ENCODE results near the gene RHOBTB1. TPM values are rescaled to one million over a fixed set of nuclear protein-coding genes. Genes with fewer than 3 reads are reported as not detected.

The RHOBTB1 gene
- total and polyA plus RNA-seq, 4 donors = 2.7 to 11.8 (median 4.9) TPM

DNA sequence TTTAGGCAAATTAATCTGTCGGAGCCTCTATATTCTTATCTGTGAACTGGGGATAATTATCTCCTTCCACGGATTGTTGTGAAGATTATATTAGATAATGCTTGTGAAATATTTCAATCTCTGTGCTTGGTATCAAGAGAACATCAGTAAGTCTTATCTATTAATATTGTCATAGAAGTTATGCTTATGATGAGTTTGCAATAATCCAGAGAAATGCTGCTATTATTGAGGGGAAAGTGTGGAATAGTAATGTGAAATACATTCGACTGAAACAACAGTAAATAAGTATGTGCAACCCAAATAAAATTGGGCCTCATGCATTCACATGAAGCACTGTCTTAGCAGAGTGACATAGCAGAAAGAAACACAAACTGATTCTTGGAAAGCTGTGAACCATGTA lies 13.7 kb downstream of the RHOBTB1 start (continued):
- TF ChIP-seq JUND (IDR thresholded peaks at IDR 0.05) = no peak
- no peak for TF ChIP-seq TAF1 (conservative IDR thresholded peaks at IDR 0.05)
- no peak for TF ChIP-seq HNF4G (IDR thresholded peaks at IDR 0.05)
- no peak for TF ChIP-seq HNF4A (conservative IDR thresholded peaks at IDR 0.05)
- TF ChIP-seq RXRA (IDR thresholded peaks at IDR 0.05) = no peak
- TF ChIP-seq GABPA (IDR thresholded peaks at IDR 0.05 in 1 of 2, conservative IDR thresholded peaks at IDR 0.05 in 1 of 2) = no peak

DNA sequence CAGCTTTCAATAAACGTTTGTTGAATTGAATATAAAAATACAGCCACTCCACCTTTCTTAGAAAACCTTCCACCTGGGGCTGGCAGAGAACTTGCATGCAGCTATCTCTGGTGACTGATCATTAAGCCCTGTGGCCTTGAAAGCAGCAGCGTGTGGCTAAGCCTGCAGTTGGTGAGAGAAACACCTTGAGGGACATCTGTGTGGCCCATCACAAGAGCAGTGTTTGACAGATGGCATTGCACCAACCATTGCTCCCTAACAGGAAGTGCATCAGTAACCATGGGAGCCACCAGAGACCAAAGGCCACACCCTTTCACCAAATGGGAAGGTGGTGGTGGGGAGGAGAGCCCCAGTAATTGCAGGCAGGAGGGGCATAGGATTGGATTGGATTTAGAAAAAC lies 22.4 kb downstream of the RHOBTB1 start:
- DNase-seq (ENCODE audit: low spot score) = no peak
- Histone ChIP-seq H3K4me1 (ENCODE audit: control insufficient read depth in 4 of 4, insufficient read depth in 4 of 4, low read length in 3 of 4) (no peaks in the 10 kb centered on the region), H3K4me3 (ENCODE audit: low read depth in 1 of 3, low read length in 3 of 3) (no peak overlapping the region), H3K9ac (ENCODE audit: low read depth in 1 of 2, low read length in 2 of 2) (no peak overlapping the region), H3K27ac (ENCODE audit: low read depth in 1 of 2, low read length in 2 of 2) (no peak overlapping the region), H3K36me3 (ENCODE audit: control insufficient read depth in 4 of 4, insufficient read depth in 3 of 4, low read depth in 1 of 4, low read length in 3 of 4) (no peaks in the 10 kb centered on the region), H3K9me3 (ENCODE audit: control insufficient read depth in 4 of 4, low read length in 3 of 4) (no peaks in the 10 kb centered on the region), H3K27me3 (ENCODE audit: control insufficient read depth in 4 of 4, insufficient read depth in 4 of 4, low read length in 3 of 4) (no peaks in the 10 kb centered on the region)
- 59% methylated on average over 2 of the region's 2 CpGs for WGBS
- TF ChIP-seq SP1 (IDR thresholded peaks at IDR 0.05) (no peak), HNF4G (IDR thresholded peaks at IDR 0.05) (no peak), FOXA1 (IDR thresholded peaks at IDR 0.05) (no peak), NR2F2 (IDR thresholded peaks at IDR 0.05) (no peak), JUND (IDR thresholded peaks at IDR 0.05) (no peak), GABPA (IDR thresholded peaks at IDR 0.05 in 1 of 2, conservative IDR thresholded peaks at IDR 0.05 in 1 of 2) (no peak), EGR1 (IDR thresholded peaks at IDR 0.05; ENCODE audit: low read depth in 2 of 2) (no peak), HNF4A (conservative IDR thresholded peaks at IDR 0.05) (no peak), RAD21 (IDR thresholded peaks at IDR 0.05) (no peak), YY1 (IDR thresholded peaks at IDR 0.05) (no peak), RXRA (IDR thresholded peaks at IDR 0.05) (no peak)
- TF ChIP-seq, protein P1, sequence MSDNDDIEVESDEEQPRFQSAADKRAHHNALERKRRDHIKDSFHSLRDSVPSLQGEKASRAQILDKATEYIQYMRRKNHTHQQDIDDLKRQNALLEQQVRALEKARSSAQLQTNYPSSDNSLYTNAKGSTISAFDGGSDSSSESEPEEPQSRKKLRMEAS (IDR thresholded peaks at IDR 0.05) = no peak
- TF ChIP-seq, protein P2, sequence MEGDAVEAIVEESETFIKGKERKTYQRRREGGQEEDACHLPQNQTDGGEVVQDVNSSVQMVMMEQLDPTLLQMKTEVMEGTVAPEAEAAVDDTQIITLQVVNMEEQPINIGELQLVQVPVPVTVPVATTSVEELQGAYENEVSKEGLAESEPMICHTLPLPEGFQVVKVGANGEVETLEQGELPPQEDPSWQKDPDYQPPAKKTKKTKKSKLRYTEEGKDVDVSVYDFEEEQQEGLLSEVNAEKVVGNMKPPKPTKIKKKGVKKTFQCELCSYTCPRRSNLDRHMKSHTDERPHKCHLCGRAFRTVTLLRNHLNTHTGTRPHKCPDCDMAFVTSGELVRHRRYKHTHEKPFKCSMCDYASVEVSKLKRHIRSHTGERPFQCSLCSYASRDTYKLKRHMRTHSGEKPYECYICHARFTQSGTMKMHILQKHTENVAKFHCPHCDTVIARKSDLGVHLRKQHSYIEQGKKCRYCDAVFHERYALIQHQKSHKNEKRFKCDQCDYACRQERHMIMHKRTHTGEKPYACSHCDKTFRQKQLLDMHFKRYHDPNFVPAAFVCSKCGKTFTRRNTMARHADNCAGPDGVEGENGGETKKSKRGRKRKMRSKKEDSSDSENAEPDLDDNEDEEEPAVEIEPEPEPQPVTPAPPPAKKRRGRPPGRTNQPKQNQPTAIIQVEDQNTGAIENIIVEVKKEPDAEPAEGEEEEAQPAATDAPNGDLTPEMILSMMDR (IDR thresholded peaks at IDR 0.05; ENCODE audit: low read depth, low read length, missing input control) = no peak
- TF ChIP-seq, protein P3, sequence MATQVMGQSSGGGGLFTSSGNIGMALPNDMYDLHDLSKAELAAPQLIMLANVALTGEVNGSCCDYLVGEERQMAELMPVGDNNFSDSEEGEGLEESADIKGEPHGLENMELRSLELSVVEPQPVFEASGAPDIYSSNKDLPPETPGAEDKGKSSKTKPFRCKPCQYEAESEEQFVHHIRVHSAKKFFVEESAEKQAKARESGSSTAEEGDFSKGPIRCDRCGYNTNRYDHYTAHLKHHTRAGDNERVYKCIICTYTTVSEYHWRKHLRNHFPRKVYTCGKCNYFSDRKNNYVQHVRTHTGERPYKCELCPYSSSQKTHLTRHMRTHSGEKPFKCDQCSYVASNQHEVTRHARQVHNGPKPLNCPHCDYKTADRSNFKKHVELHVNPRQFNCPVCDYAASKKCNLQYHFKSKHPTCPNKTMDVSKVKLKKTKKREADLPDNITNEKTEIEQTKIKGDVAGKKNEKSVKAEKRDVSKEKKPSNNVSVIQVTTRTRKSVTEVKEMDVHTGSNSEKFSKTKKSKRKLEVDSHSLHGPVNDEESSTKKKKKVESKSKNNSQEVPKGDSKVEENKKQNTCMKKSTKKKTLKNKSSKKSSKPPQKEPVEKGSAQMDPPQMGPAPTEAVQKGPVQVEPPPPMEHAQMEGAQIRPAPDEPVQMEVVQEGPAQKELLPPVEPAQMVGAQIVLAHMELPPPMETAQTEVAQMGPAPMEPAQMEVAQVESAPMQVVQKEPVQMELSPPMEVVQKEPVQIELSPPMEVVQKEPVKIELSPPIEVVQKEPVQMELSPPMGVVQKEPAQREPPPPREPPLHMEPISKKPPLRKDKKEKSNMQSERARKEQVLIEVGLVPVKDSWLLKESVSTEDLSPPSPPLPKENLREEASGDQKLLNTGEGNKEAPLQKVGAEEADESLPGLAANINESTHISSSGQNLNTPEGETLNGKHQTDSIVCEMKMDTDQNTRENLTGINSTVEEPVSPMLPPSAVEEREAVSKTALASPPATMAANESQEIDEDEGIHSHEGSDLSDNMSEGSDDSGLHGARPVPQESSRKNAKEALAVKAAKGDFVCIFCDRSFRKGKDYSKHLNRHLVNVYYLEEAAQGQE (IDR thresholded peaks at IDR 0.05) = no peak

DNA sequence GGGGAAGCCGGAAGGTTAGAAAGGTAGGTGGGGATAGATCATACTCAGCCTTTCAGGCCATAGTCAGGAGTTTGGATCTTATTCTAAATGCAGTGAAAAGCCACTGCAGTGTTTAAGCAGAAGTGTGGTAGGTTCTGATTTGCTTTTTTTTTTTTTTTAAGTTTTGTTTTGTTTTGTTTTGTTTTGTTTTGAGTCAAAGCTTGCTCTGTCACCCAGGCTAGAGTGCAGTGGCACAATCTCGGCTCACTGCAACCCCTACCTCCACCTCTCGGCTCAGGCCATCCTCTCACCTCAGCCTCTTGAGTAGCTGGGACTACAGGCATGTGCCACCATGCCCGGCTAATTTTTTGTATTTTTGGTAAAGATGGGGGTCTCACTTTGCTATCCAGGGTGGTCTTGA lies 23.5 kb downstream of the RHOBTB1 start:
- Histone ChIP-seq H3K9me3 (ENCODE audit: control insufficient read depth in 4 of 4, low read length in 3 of 4) (no peaks in the 10 kb centered on the region), H3K4me1 (ENCODE audit: control insufficient read depth in 4 of 4, insufficient read depth in 4 of 4, low read length in 3 of 4) (no peaks in the 10 kb centered on the region), H3K27ac (ENCODE audit: low read depth in 1 of 2, low read length in 2 of 2) (no peak overlapping the region), H3K4me3 (ENCODE audit: low read depth in 1 of 3, low read length in 3 of 3) (no peak overlapping the region), H3K36me3 (ENCODE audit: control insufficient read depth in 4 of 4, insufficient read depth in 3 of 4, low read depth in 1 of 4, low read length in 3 of 4) (no peaks in the 10 kb centered on the region), H3K27me3 (ENCODE audit: control insufficient read depth in 4 of 4, insufficient read depth in 4 of 4, low read length in 3 of 4) (no peaks in the 10 kb centered on the region), H3K9ac (ENCODE audit: low read depth in 1 of 2, low read length in 2 of 2) (no peak overlapping the region)
- WGBS = 92% methylated on average over 4 of the region's 4 CpGs
- DNase-seq (ENCODE audit: low spot score) = no peak
- TF ChIP-seq JUND (IDR thresholded peaks at IDR 0.05) = no peak
- TF ChIP-seq, protein P1 (IDR thresholded peaks at IDR 0.05) = no peak
- no peak for TF ChIP-seq FOXA2 (IDR thresholded peaks at IDR 0.05)
- no peak for TF ChIP-seq HNF4A (conservative IDR thresholded peaks at IDR 0.05)
- no peak for TF ChIP-seq RAD21 (IDR thresholded peaks at IDR 0.05)
- no peak for TF ChIP-seq NR2F2 (IDR thresholded peaks at IDR 0.05)
- no peak for TF ChIP-seq HNF4G (IDR thresholded peaks at IDR 0.05)
- TF ChIP-seq RXRA (IDR thresholded peaks at IDR 0.05) = no peak
- TF ChIP-seq, protein P4, sequence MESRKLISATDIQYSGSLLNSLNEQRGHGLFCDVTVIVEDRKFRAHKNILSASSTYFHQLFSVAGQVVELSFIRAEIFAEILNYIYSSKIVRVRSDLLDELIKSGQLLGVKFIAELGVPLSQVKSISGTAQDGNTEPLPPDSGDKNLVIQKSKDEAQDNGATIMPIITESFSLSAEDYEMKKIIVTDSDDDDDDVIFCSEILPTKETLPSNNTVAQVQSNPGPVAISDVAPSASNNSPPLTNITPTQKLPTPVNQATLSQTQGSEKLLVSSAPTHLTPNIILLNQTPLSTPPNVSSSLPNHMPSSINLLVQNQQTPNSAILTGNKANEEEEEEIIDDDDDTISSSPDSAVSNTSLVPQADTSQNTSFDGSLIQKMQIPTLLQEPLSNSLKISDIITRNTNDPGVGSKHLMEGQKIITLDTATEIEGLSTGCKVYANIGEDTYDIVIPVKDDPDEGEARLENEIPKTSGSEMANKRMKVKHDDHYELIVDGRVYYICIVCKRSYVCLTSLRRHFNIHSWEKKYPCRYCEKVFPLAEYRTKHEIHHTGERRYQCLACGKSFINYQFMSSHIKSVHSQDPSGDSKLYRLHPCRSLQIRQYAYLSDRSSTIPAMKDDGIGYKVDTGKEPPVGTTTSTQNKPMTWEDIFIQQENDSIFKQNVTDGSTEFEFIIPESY (IDR thresholded peaks at IDR 0.05) = no peak
- TF ChIP-seq, protein P2 (IDR thresholded peaks at IDR 0.05; ENCODE audit: low read depth, low read length, missing input control) = no peak
- TF ChIP-seq FOXA1 (IDR thresholded peaks at IDR 0.05) = no peak
- no peak for TF ChIP-seq YY1 (IDR thresholded peaks at IDR 0.05)

Data from liver (tissue), 9 donors.